GM23248 (cell line): ENCODE data around the gene ADK. TPM values are rescaled to one million over a fixed set of nuclear protein-coding genes. Genes with fewer than 3 reads are reported as not detected.

ENCODE experiments used
- DNase-seq: peaks from one replicate; pipeline ENCODE4 v3.0.0-alpha.2; 2015
- H2AFZ ChIP-seq: fragments of 200-600 bp; sonication (generic); 2 replicates; pipeline ENCODE4 v1.6.1; 2016; ENCODE audit warnings: antibody characterized with exemption
- H3F3A ChIP-seq: fragments of 200-600 bp; sonication (generic); 2 replicates; pipeline ENCODE4 v1.6.1; 2016; ENCODE audit warnings: mild to moderate bottlenecking, antibody characterized with exemption, mixed run types; ENCODE audit not compliant: insufficient read depth
- H3K27ac ChIP-seq: fragments of 200-600 bp; sonication (generic); 2 replicates; pipeline ENCODE4 v1.5.1; 2016; ENCODE audit warnings: mild to moderate bottlenecking
- H3K27me3 ChIP-seq: fragments of 200-600 bp; sonication (generic); replicated peaks from 2 replicates; pipeline ENCODE4 v1.6.1; 2016; ENCODE audit warnings: mild to moderate bottlenecking; ENCODE audit not compliant: insufficient read depth
- H3K36me3 ChIP-seq: fragments of 200-600 bp; sonication (generic); 2 replicates; pipeline ENCODE4 v1.6.1; 2016; ENCODE audit warnings: low read depth, mild to moderate bottlenecking
- H3K4me1 ChIP-seq: fragments of 200-600 bp; sonication (generic); 2 replicates; pipeline ENCODE4 v1.6.1; 2016; ENCODE audit warnings: mild to moderate bottlenecking; ENCODE audit not compliant: insufficient read depth
- H3K4me2 ChIP-seq: fragments of 200-600 bp; sonication (generic); one replicate; pipeline ENCODE4 v1.6.1; 2016; ENCODE audit warnings: mild to moderate bottlenecking; ENCODE audit not compliant: unreplicated experiment
- H3K4me3 ChIP-seq: fragments of 200-600 bp; sonication (generic); 2 replicates; pipeline ENCODE4 v1.5.1; 2016; ENCODE audit warnings: mild to moderate bottlenecking
- H3K79me2 ChIP-seq: fragments of 200-600 bp; sonication (generic); 2 replicates; pipeline ENCODE4 v1.6.1; 2016; ENCODE audit warnings: mild to moderate bottlenecking; ENCODE audit not compliant: insufficient read depth
- H3K9ac ChIP-seq: fragments of 200-600 bp; sonication (generic); 2 replicates; pipeline ENCODE4 v1.6.1; 2016; ENCODE audit warnings: mild to moderate bottlenecking
- H3K9me2 ChIP-seq: fragments of 200-600 bp; sonication (generic); 2 replicates; pipeline ENCODE4 v1.6.1; 2016; ENCODE audit warnings: mixed run types, mild to moderate bottlenecking, moderate library complexity; ENCODE audit not compliant: insufficient read depth
- H3K9me3 ChIP-seq: fragments of 200-600 bp; sonication (generic); one replicate; pipeline ENCODE4 v1.6.1; 2017; ENCODE audit warnings: low read depth
- H4K20me1 ChIP-seq: fragments of 200-600 bp; sonication (generic); 2 replicates; pipeline ENCODE4 v1.6.0; 2016; ENCODE audit not compliant: insufficient read depth
- EZH2 ChIP-seq: fragments of 200-600 bp; sonication (generic); IDR thresholded peaks from 2 replicates; pipeline ENCODE4 v1.6.1; 2018; ENCODE audit warnings: antibody characterized with exemption, mild to moderate bottlenecking; ENCODE audit not compliant: insufficient read depth, poor library complexity, severe bottlenecking
- EZH2phosphoT487 ChIP-seq: fragments of 200-600 bp; sonication (generic); IDR thresholded peaks from 2 replicates; pipeline ENCODE4 v1.6.1; 2018; ENCODE audit warnings: antibody characterized with exemption, moderate library complexity, mild to moderate bottlenecking, low read depth; ENCODE audit not compliant: insufficient read depth
- WGBS, 2 experiments: methylation state at CpG; one replicate each; pipeline ENCODE4 v1.1.6; 2015 to 2017; ENCODE audit warnings: low lambda C conversion rate in 2 of 2, low coverage in 1 of 2; ENCODE audit errors: missing lambda C conversion rate in 2 of 2; 5-methylcytosine and 5-hydroxymethylcytosine counted together
- in situ Hi-C: fragments of 300-500 bp; cut with MboI; formaldehyde crosslinking; loops from 2 replicates; pipeline ENCODE4 v1.15.0; 2020
- polyA plus RNA-seq: library from polyadenylated mRNA; unstranded; fragments of >200 nt; fragmentation: Nextera tagmentation; extraction: Ambion mirVana; gene quantifications from 2 replicates; pipeline ENCODE4 v1.2.1, GENCODE V29; 2016
- total RNA-seq: library from RNA; depleted of rRNA; stranded (reverse); fragments of >200 nt; shearing (Covaris generic); gene quantifications from 2 replicates; pipeline ENCODE4 v1.2.3, GENCODE V29; 2014

ADK gene
- total and polyA plus RNA-seq, 2 experiments from 2014 or later: 43.7 to 75.1 TPM

DNA sequence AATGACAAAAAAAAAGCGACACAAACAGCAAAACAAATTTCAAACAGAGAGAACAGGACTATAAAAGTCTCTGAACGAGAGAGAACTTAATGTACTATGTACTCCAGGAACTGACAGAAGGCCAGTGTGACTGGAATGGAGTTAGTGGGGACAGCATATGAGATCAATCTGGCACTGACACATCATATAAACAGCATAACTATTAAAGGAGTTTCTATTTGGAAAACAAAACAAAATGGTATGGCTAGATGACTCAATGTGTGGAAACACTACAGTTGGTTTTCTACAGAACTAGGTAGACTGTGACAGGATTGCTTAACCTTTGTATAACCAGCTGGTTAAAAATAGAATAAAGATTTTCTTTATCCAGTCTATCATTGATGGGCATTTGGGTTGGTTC lies 442.4 kb downstream of the ADK start:
- Histone ChIP-seq H3F3A (peaks cover 10% of the 10 kb centered on the region), H3K4me3 (no peak overlapping the region), H3K9me3 (no peaks in the 10 kb centered on the region), H3K4me1 (peaks cover 25% of the 10 kb centered on the region), H3K27ac (peak overlapping the region; percentile 51), H3K4me2 (peak overlapping the region; percentile 17), H3K9me2 (no peaks in the 10 kb centered on the region), H2AFZ (no peak overlapping the region), H3K79me2 (no peaks in the 10 kb centered on the region), H3K9ac (peak overlapping the region; percentile 21; the same call in 1 of the 2 replicates), H3K27me3 (no peaks in the 10 kb centered on the region), H4K20me1 (no peaks in the 10 kb centered on the region), H3K36me3 (no peaks in the 10 kb centered on the region)
- peak; percentile 82 for DNase-seq
- in situ Hi-C loops: no loop called here
- 2 to 13% methylated on average over 2 of the region's 2 CpGs for WGBS, 2 experiments
- TF ChIP-seq EZH2 (no peak), EZH2phosphoT487 (no peak)

DNA sequence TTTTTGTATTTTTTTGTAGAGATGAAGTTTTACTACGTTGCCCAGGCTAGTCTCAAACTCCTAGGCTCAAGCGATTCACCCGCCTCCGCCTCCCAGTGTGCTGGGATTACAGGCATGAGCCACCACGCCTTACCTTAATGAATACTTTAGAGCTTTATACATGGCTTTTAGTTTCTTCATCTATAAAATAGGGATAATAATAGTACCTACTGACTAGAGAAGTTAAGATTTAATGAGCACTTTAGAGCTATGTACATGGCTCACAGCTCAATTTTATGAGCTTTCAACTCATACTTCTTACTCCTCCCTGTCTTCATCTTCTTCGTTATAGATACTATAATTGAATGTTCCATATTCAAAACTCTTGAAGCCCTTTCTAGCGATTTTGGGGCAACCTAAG lies 445.7 kb downstream of the ADK start:
- TF ChIP-seq EZH2 (no peak), EZH2phosphoT487 (no peak)
- no peak overlapping the region for H2AFZ ChIP-seq
- in situ Hi-C loops: no loop called here
- H3K27me3 ChIP-seq: no peaks in the 10 kb centered on the region
- H3K4me1 ChIP-seq: peaks cover 24% of the 10 kb centered on the region
- no peak for DNase-seq
- 0 out of 2 replicates have a peak, but pooled peaks cover 3% of the 10 kb centered on the region for H3F3A ChIP-seq
- H3K9me3 ChIP-seq: no peaks in the 10 kb centered on the region
- H3K27ac ChIP-seq: no peak overlapping the region
- no peaks in the 10 kb centered on the region for H3K79me2 ChIP-seq
- WGBS, 2 experiments: 92 to 94% methylated on average over 7 of the region's 7 CpGs
- H3K36me3 ChIP-seq: no peaks in the 10 kb centered on the region
- no peaks in the 10 kb centered on the region for H4K20me1 ChIP-seq
- no peak overlapping the region for H3K9ac ChIP-seq
- H3K4me2 ChIP-seq: no peak overlapping the region
- H3K9me2 ChIP-seq: no peaks in the 10 kb centered on the region
- no peak overlapping the region for H3K4me3 ChIP-seq

DNA sequence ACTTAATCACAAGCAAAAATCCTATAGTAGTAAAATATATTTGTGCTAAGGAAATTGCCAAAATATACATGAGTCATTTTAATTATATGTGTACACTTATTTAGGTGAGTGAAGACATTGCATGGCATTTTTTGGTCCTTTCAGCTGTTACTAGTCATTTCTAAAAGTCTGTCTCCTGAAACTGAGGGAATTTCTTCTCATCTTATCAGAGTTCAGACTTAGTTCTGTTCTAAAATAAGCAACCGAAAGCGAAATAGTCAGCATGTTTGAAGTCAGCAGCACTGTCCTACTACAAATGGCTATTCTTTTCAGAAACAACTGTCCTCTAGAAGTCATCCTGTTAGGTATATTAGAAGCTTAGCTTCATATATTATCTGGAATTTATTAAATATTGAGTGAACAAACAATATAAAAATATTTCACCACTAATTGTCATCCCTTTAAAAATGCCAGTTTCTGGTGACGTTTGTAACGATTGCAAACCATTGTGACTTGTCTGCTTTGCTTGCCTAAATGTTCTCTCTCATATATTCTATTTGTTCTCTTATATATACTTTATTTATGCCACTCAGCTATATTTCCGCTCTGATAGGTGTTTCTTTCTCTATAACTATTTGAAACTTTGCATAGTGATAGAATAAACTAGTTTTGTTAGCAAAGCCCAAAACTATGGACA lies 448.0 kb downstream of the ADK start:
- Histone ChIP-seq H3K4me2 (peak overlapping the region; percentile 75), H3K36me3 (no peaks in the 10 kb centered on the region), H3F3A (no peaks in the 10 kb centered on the region), H3K4me1 (peaks cover 12% of the 10 kb centered on the region), H2AFZ (peak overlapping the region; percentile 12; the same call in 1 of the 2 replicates), H3K27ac (0 out of 2 replicates have a peak overlapping the region, but pooled peaks have one; percentile 8), H3K9ac (no peak overlapping the region), H3K4me3 (peak overlapping the region; percentile 29), H3K9me2 (no peaks in the 10 kb centered on the region), H3K27me3 (no peaks in the 10 kb centered on the region), H3K79me2 (no peaks in the 10 kb centered on the region), H3K9me3 (no peaks in the 10 kb centered on the region), H4K20me1 (no peaks in the 10 kb centered on the region)
- TF ChIP-seq EZH2phosphoT487 (no peak), EZH2 (no peak)
- 59 to 72% methylated on average over 5 of the region's 5 CpGs for WGBS, 2 experiments
- in situ Hi-C loops: no loop called here
- DNase-seq: peak; percentile 40

DNA sequence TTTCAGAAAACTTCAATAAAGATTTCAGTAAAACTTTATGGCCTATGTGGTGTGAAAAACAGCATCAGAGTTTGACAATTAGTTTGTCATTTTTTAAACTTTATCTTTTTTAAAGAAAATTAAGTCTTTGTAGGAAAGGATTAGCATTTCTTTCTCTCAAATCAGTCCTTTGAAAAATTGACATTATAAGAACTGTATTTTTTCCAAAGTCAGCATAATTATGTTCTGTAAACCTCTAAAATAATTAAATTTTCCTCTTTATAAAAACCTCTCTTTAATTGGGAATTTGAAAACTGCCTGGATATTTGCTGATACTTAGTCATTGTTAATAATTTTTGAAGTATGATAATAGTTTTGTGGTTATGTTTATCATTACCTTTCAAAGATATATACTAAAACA lies 448.7 kb downstream of the ADK start:
- H3K4me2 ChIP-seq: no peak overlapping the region
- no peaks in the 10 kb centered on the region for H3K27me3 ChIP-seq
- H4K20me1 ChIP-seq: no peaks in the 10 kb centered on the region
- no peaks in the 10 kb centered on the region for H3K9me3 ChIP-seq
- no peak for DNase-seq
- no peaks in the 10 kb centered on the region for H3F3A ChIP-seq
- in situ Hi-C loops: no loop called here
- no peak overlapping the region for H3K9ac ChIP-seq
- no peak overlapping the region for H3K27ac ChIP-seq
- no peak overlapping the region for H2AFZ ChIP-seq
- TF ChIP-seq EZH2 (no peak), EZH2phosphoT487 (no peak)
- no peaks in the 10 kb centered on the region for H3K79me2 ChIP-seq
- H3K9me2 ChIP-seq: no peaks in the 10 kb centered on the region
- no peaks in the 10 kb centered on the region for H3K36me3 ChIP-seq
- H3K4me1 ChIP-seq: peaks cover 12% of the 10 kb centered on the region
- no peak overlapping the region for H3K4me3 ChIP-seq
